Measurements from ENCODE around the gene BCL6B. TPM values are rescaled to one million over a fixed set of nuclear protein-coding genes. Genes with fewer than 3 reads are reported as not detected.

Gene BCL6B
- total RNA-seq, 1 experiment from 2014 or later: not detected

DNA sequence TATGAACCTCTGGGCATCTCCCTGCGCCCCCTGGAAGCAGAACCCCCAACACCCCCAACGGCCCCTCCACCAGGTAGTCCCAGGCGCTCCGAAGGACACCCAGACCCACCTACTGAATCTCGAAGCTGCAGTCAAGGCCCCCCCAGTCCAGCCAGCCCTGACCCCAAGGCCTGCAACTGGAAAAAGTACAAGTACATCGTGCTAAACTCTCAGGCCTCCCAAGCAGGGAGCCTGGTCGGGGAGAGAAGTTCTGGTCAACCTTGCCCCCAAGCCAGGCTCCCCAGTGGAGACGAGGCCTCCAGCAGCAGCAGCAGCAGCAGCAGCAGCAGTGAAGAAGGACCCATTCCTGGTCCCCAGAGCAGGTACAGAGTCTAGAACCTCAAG is 1.5 kb downstream of the BCL6B start:
- peaks cover 26% of the 10 kb centered on the region for H3K27me3 Mint-ChIP-seq (ENCODE audit: unreplicated experiment)
- intact Hi-C loops (cut with micrococcal nuclease; ENCODE audit: unreplicated experiment): no loop called here
- BruUV-seq (replicated peaks): no TSS peak
- DNase-seq: no peak
- no peaks in the 10 kb centered on the region for H3K9me3 Mint-ChIP-seq (ENCODE audit: low read depth, unreplicated experiment)
- no peak for TF ChIP-seq CTCF (IDR thresholded peaks at IDR 0.05; ENCODE audit: unreplicated experiment)
- peaks cover 20% of the 10 kb centered on the region for H3K36me3 Mint-ChIP-seq (ENCODE audit: insufficient read depth, unreplicated experiment)
- H3K4me1 Mint-ChIP-seq (ENCODE audit: low read depth, unreplicated experiment): no peaks in the 10 kb centered on the region
- H3K27ac Mint-ChIP-seq (ENCODE audit: unreplicated experiment): no peak overlapping the region
- CTCF ChIA-PET: no interaction called here
- no peak overlapping the region for H3K4me3 Mint-ChIP-seq (ENCODE audit: low read depth, unreplicated experiment)

GRCh38 chr17:7025245-7025644 is 2.4 kb downstream of the BCL6B start:
- Mint-ChIP-seq H3K36me3 (ENCODE audit: insufficient read depth, unreplicated experiment) (peaks cover 14% of the 10 kb centered on the region), H3K4me3 (ENCODE audit: low read depth, unreplicated experiment) (no peak overlapping the region), H3K9me3 (ENCODE audit: low read depth, unreplicated experiment) (no peaks in the 10 kb centered on the region), H3K27ac (ENCODE audit: unreplicated experiment) (no peak overlapping the region), H3K4me1 (ENCODE audit: low read depth, unreplicated experiment) (no peaks in the 10 kb centered on the region), H3K27me3 (ENCODE audit: unreplicated experiment) (peaks cover 26% of the 10 kb centered on the region)
- BruUV-seq (replicated peaks): no TSS peak
- intact Hi-C loops (cut with micrococcal nuclease; ENCODE audit: unreplicated experiment): no loop called here
- TF ChIP-seq CTCF (IDR thresholded peaks at IDR 0.05; ENCODE audit: unreplicated experiment): no peak
- CTCF ChIA-PET: interaction anchor here (0.6 kb wide), 1 partner anchor 379 kb away, joined by 4 read pairs; the partner anchor contains the start of gene TMEM256
- DNase-seq: no peak

DNA sequence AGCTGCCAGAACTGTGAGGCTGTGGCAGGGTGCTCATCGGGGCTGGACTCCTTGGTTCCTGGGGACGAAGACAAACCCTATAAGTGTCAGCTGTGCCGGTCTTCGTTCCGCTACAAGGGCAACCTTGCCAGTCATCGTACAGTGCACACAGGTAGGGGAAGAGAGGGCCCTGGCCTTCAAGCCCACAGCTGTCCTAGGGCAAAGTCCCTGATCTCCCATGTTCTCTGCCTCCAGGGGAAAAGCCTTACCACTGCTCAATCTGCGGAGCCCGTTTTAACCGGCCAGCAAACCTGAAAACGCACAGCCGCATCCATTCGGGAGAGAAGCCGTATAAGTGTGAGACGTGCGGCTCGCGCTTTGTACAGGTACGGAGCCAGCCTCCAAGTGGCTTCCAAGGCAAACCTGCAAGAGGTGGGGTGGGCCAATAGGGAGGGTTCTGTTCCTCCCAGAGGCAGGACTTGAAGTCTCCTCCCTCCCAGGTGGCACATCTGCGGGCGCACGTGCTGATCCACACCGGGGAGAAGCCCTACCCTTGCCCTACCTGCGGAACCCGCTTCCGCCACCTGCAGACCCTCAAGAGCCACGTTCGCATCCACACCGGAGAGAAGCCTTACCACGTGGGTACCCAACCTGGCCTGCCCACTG is 3.7 kb downstream of the BCL6B start:
- intact Hi-C loops (cut with micrococcal nuclease; ENCODE audit: unreplicated experiment): no loop called here
- CTCF ChIA-PET: no interaction called here
- Mint-ChIP-seq H3K4me1 (ENCODE audit: low read depth, unreplicated experiment) (no peaks in the 10 kb centered on the region), H3K27me3 (ENCODE audit: unreplicated experiment) (peaks cover 26% of the 10 kb centered on the region), H3K9me3 (ENCODE audit: low read depth, unreplicated experiment) (no peaks in the 10 kb centered on the region), H3K4me3 (ENCODE audit: low read depth, unreplicated experiment) (no peak overlapping the region), H3K27ac (ENCODE audit: unreplicated experiment) (no peak overlapping the region), H3K36me3 (ENCODE audit: insufficient read depth, unreplicated experiment) (peaks cover 6% of the 10 kb centered on the region)
- no peak for TF ChIP-seq CTCF (IDR thresholded peaks at IDR 0.05; ENCODE audit: unreplicated experiment)
- no TSS peak for BruUV-seq (replicated peaks)
- DNase-seq: no peak

GRCh38 chr17:7027335-7027734 is 4.5 kb downstream of the BCL6B start:
- peaks cover 23% of the 10 kb centered on the region for H3K27me3 Mint-ChIP-seq (ENCODE audit: unreplicated experiment)
- H3K36me3 Mint-ChIP-seq (ENCODE audit: insufficient read depth, unreplicated experiment): peaks cover 6% of the 10 kb centered on the region
- CTCF ChIA-PET: no interaction called here
- no peak for DNase-seq
- H3K4me1 Mint-ChIP-seq (ENCODE audit: low read depth, unreplicated experiment): no peaks in the 10 kb centered on the region
- no TSS peak for BruUV-seq (replicated peaks)
- H3K9me3 Mint-ChIP-seq (ENCODE audit: low read depth, unreplicated experiment): no peaks in the 10 kb centered on the region
- no peak for TF ChIP-seq CTCF (IDR thresholded peaks at IDR 0.05; ENCODE audit: unreplicated experiment)
- no peak overlapping the region for H3K27ac Mint-ChIP-seq (ENCODE audit: unreplicated experiment)
- H3K4me3 Mint-ChIP-seq (ENCODE audit: low read depth, unreplicated experiment): no peak overlapping the region
- intact Hi-C loops (cut with micrococcal nuclease; ENCODE audit: unreplicated experiment): no loop called here
